Astrocyte of the cerebellum (primary cell): ENCODE results near the gene DMTF1.

ENCODE experiments used
- DNase-seq: peaks from one replicate; pipeline ENCODE4 v3.0.0-alpha.2; 2011; ENCODE audit warnings: low read depth
- H3K4me3 ChIP-seq: 2 replicates; pipeline ENCODE4 v1.5.1; 2011; ENCODE audit warnings: mild to moderate bottlenecking, low read depth, low read length, moderate library complexity
- CTCF ChIP-seq: IDR thresholded peaks from 2 replicates; pipeline ENCODE4 v1.5.1; 2012; ENCODE audit warnings: low read length, low read depth, moderate library complexity, mild to moderate bottlenecking; ENCODE audit errors: missing control alignments
- in situ Hi-C: cut with HindIII; loops from 2 replicates; pipeline ENCODE4 v1.10.0; 2017; ENCODE audit warnings: low sequenced_read_pairs

Gene DMTF1

GRCh38 chr7:87152897-87153641 lies 816 bp downstream of the DMTF1 start:
- H3K4me3 ChIP-seq, result peak overlapping the region; percentile 80
- no peak for DNase-seq
- in situ Hi-C loops, result no loop called here
- TF ChIP-seq CTCF, result no peak

GRCh38 chr7:87154166-87154565 lies 1.9 kb downstream of the DMTF1 start:
- TF ChIP-seq CTCF, result no peak
- in situ Hi-C loops, result no loop called here
- peak overlapping the region; percentile 80 for H3K4me3 ChIP-seq
- no peak for DNase-seq

GRCh38 chr7:87154569-87154968 lies 2.3 kb downstream of the DMTF1 start:
- H3K4me3 ChIP-seq, result peak overlapping the region; percentile 80
- no peak for TF ChIP-seq CTCF
- in situ Hi-C loops, result no loop called here
- DNase-seq, result no peak

- H3K4me3 ChIP-seq, result no peak overlapping the region
- in situ Hi-C loops, result no loop called here
- DNase-seq, result no peak
- no peak for TF ChIP-seq CTCF
Measured at GRCh38 chr7:87155788-87156187, 3.5 kb downstream of the DMTF1 start.

GRCh38 chr7:87156709-87157108 lies 4.5 kb downstream of the DMTF1 start:
- DNase-seq, result no peak
- TF ChIP-seq CTCF, result no peak
- in situ Hi-C loops, result no loop called here
- H3K4me3 ChIP-seq, result no peak overlapping the region

- H3K4me3 ChIP-seq, result no peak overlapping the region
- no peak for TF ChIP-seq CTCF
- no peak for DNase-seq
- in situ Hi-C loops, result no loop called here
Measured at GRCh38 chr7:87159538-87159937, 7.3 kb downstream of the DMTF1 start.
